Measurements from ENCODE around the gene PPM1D.

GRCh38 chr17:60613325-60613724 is 13.3 kb downstream of the PPM1D start:
- TF ChIP-seq CTCF (IDR thresholded peaks at IDR 0.05; ENCODE audit: low read depth, low read length, poor library complexity, severe bottlenecking) (no peak), EZH2phosphoT487 (IDR thresholded peaks at IDR 0.05; ENCODE audit: borderline replicate concordance, low read length) (no peak)

Data from DOHH2 (cell line).